HuH-7 (cell line): ENCODE data around the gene PPP1R37.

Experiments used
- DNase-seq: peaks from one replicate; pipeline ENCODE4 v3.0.0; 2011; ENCODE audit warnings: low spot score

Gene PPP1R37

GRCh38 chr19:45137179-45137761 lies 44.3 kb downstream of the PPP1R37 start:
- DNase-seq, result no peak

- DNase-seq, result no peak
Measured at GRCh38 chr19:45138303-45138751, 45.3 kb downstream of the PPP1R37 start.

- DNase-seq, result no peak
Measured at GRCh38 chr19:45139286-45140143, 46.5 kb downstream of the PPP1R37 start.

- no peak for DNase-seq
Measured at GRCh38 chr19:45140144-45140503, 47.1 kb downstream of the PPP1R37 start.

GRCh38 chr19:45140533-45140932 lies 47.6 kb downstream of the PPP1R37 start:
- DNase-seq, result no peak

GRCh38 chr19:45141203-45141900 lies 48.4 kb downstream of the PPP1R37 start:
- DNase-seq, result no peak

- DNase-seq, result no peak
Measured at GRCh38 chr19:45142016-45142725, 49.2 kb downstream of the PPP1R37 start.

GRCh38 chr19:45142726-45143110 lies 49.7 kb downstream of the PPP1R37 start:
- no peak for DNase-seq

- no peak for DNase-seq
Measured at GRCh38 chr19:45144431-45145269, 51.7 kb downstream of the PPP1R37 start.

- DNase-seq, result no peak
Measured at GRCh38 chr19:45145270-45146189, 52.6 kb downstream of the PPP1R37 start.

GRCh38 chr19:45146251-45146650 lies 53.3 kb downstream of the PPP1R37 start:
- no peak for DNase-seq

- no peak for DNase-seq
Measured at GRCh38 chr19:45146741-45147205, 53.8 kb downstream of the PPP1R37 start.

- DNase-seq, result no peak
Measured at GRCh38 chr19:45147835-45148676, 55.1 kb downstream of the PPP1R37 start.

GRCh38 chr19:45149129-45149528 lies 56.1 kb downstream of the PPP1R37 start:
- DNase-seq, result no peak

- DNase-seq, result no peak
Measured at GRCh38 chr19:45150180-45150579, 57.2 kb downstream of the PPP1R37 start.

GRCh38 chr19:45150751-45151281 lies 57.8 kb downstream of the PPP1R37 start:
- no peak for DNase-seq

GRCh38 chr19:45151320-45151719 lies 58.3 kb downstream of the PPP1R37 start:
- DNase-seq, result no peak

GRCh38 chr19:45151821-45152503 lies 59.0 kb downstream of the PPP1R37 start:
- no peak for DNase-seq
